Nephron (organoid): ENCODE measurements around the gene IKBKE.
A peak's percentile ranks its signal among the peaks of the same experiment; 100 is the strongest.

Source experiments
- H3K27ac Mint-ChIP-seq, 3 experiments: 2 replicates each; pipeline ENCODE4 v1.8.0; 2020; ENCODE audit warnings: mixed read lengths in 3 of 3, mild to moderate bottlenecking in 2 of 3, moderate library complexity in 1 of 3
- H3K27me3 Mint-ChIP-seq: 2 replicates; pipeline ENCODE4 v1.8.0; 2021; ENCODE audit warnings: low read depth, mild to moderate bottlenecking, moderate library complexity, mixed read lengths
- H3K36me3 Mint-ChIP-seq: 2 replicates; pipeline ENCODE4 v1.8.0; 2020; ENCODE audit warnings: low read depth, mixed read lengths
- H3K4me1 Mint-ChIP-seq: 2 replicates; pipeline ENCODE4 v1.8.0; 2020; ENCODE audit warnings: mixed read lengths
- H3K4me3 Mint-ChIP-seq, 3 experiments: 2 replicates each; pipeline ENCODE4 v1.8.0; 2020; ENCODE audit warnings: mild to moderate bottlenecking in 3 of 3, mixed read lengths in 3 of 3, moderate library complexity in 2 of 3
- H3K9me3 Mint-ChIP-seq: 2 replicates; pipeline ENCODE4 v1.8.0; 2020; ENCODE audit warnings: mixed read lengths
- TF ChIP-seq, protein P1 (sequence below), 3 experiments: fragments of 200-600 bp; sonication (generic); IDR thresholded peaks; one replicate each; pipeline ENCODE4 v1.5.0; 2021; ENCODE audit warnings: antibody characterized with exemption in 3 of 3; ENCODE audit not compliant: unreplicated experiment in 3 of 3

The IKBKE gene

GRCh38 chr1:206448471-206448870 lies 21.8 kb upstream of the IKBKE start:
- Mint-ChIP-seq H3K4me3 (no peak overlapping the region), H3K4me1 (peaks cover 68% of the 10 kb centered on the region), H3K9me3 (no peaks in the 10 kb centered on the region), H3K36me3 (peaks cover 81% of the 10 kb centered on the region), H3K27me3 (no peaks in the 10 kb centered on the region), H3K27ac (no peak overlapping the region)
- TF ChIP-seq, protein P1, sequence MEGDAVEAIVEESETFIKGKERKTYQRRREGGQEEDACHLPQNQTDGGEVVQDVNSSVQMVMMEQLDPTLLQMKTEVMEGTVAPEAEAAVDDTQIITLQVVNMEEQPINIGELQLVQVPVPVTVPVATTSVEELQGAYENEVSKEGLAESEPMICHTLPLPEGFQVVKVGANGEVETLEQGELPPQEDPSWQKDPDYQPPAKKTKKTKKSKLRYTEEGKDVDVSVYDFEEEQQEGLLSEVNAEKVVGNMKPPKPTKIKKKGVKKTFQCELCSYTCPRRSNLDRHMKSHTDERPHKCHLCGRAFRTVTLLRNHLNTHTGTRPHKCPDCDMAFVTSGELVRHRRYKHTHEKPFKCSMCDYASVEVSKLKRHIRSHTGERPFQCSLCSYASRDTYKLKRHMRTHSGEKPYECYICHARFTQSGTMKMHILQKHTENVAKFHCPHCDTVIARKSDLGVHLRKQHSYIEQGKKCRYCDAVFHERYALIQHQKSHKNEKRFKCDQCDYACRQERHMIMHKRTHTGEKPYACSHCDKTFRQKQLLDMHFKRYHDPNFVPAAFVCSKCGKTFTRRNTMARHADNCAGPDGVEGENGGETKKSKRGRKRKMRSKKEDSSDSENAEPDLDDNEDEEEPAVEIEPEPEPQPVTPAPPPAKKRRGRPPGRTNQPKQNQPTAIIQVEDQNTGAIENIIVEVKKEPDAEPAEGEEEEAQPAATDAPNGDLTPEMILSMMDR (IDR thresholded peaks at IDR 0.05; ENCODE audit: unreplicated experiment in 3 of 3) = no peak

GRCh38 chr1:206449565-206449964 lies 20.7 kb upstream of the IKBKE start:
- Mint-ChIP-seq H3K36me3 (peaks cover 83% of the 10 kb centered on the region), H3K4me1 (peaks cover 72% of the 10 kb centered on the region), H3K27ac (peak overlapping the region in 2 of 3 experiments; percentile 1), H3K27me3 (no peaks in the 10 kb centered on the region), H3K4me3 (no peak overlapping the region), H3K9me3 (no peaks in the 10 kb centered on the region)
- TF ChIP-seq, protein P1 (IDR thresholded peaks at IDR 0.05; ENCODE audit: unreplicated experiment in 3 of 3) = no peak

GRCh38 chr1:206450281-206450680 lies 20.0 kb upstream of the IKBKE start:
- Mint-ChIP-seq H3K36me3 (peaks cover 82% of the 10 kb centered on the region), H3K27ac (peak overlapping the region; percentile 1 to 35 (median 1)), H3K4me3 (no peak overlapping the region), H3K4me1 (peaks cover 72% of the 10 kb centered on the region), H3K9me3 (no peaks in the 10 kb centered on the region), H3K27me3 (no peaks in the 10 kb centered on the region)
- TF ChIP-seq, protein P1 (IDR thresholded peaks at IDR 0.05; ENCODE audit: unreplicated experiment in 3 of 3) = no peak

- Mint-ChIP-seq H3K4me3 (peak overlapping the region in 1 of 3 experiments; percentile 33), H3K27ac (peak overlapping the region; percentile 10 to 51 (median 31)), H3K36me3 (peaks cover 80% of the 10 kb centered on the region), H3K9me3 (no peaks in the 10 kb centered on the region), H3K4me1 (peaks cover 72% of the 10 kb centered on the region), H3K27me3 (no peaks in the 10 kb centered on the region)
- TF ChIP-seq, protein P1 (IDR thresholded peaks at IDR 0.05; ENCODE audit: unreplicated experiment in 3 of 3) = no peak
Measured at GRCh38 chr1:206451134-206451686, 19.1 kb upstream of the IKBKE start.

DNA sequence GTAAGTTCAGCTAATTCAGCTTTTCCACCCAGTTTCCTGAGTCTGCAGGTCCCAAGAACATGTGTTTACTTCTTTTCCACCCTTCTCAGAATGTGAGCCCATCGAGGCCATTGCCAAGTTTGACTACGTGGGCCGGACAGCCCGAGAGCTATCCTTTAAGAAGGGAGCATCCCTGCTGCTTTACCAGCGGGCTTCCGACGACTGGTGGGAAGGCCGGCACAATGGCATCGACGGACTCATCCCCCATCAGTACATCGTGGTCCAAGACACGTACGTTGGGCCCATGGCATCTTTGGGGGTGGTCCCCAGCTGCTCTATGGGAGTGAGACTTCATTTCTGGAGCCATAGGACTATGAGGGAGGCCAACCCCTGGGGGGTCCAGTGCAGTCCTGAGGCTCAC lies 17.2 kb upstream of the IKBKE start:
- no peak overlapping the region for H3K27ac Mint-ChIP-seq
- no peaks in the 10 kb centered on the region for H3K9me3 Mint-ChIP-seq
- TF ChIP-seq, protein P1 (IDR thresholded peaks at IDR 0.05; ENCODE audit: unreplicated experiment in 3 of 3) = no peak
- H3K4me1 Mint-ChIP-seq = peaks cover 70% of the 10 kb centered on the region
- H3K36me3 Mint-ChIP-seq = peaks cover 74% of the 10 kb centered on the region
- no peak overlapping the region for H3K4me3 Mint-ChIP-seq
- H3K27me3 Mint-ChIP-seq = no peaks in the 10 kb centered on the region

GRCh38 chr1:206455289-206455665 lies 15.0 kb upstream of the IKBKE start:
- peaks cover 6% of the 10 kb centered on the region for H3K27me3 Mint-ChIP-seq
- H3K9me3 Mint-ChIP-seq = no peaks in the 10 kb centered on the region
- H3K4me1 Mint-ChIP-seq = peaks cover 56% of the 10 kb centered on the region
- peak overlapping the region; percentile 85 to 91 (median 88) for H3K27ac Mint-ChIP-seq
- peaks cover 73% of the 10 kb centered on the region for H3K36me3 Mint-ChIP-seq
- H3K4me3 Mint-ChIP-seq = peak overlapping the region in 1 of 3 experiments; percentile 33
- TF ChIP-seq, protein P1 (IDR thresholded peaks at IDR 0.05; ENCODE audit: unreplicated experiment in 3 of 3) = no peak
